OCI-LY1 (cell line): ENCODE data around the gene TMEM106A.
"Not testable (repeated sequence)": the region's sequence is repeated elsewhere in the genome, so short reads cannot be mapped to it uniquely, and the experiment has no call there.

Experiments used
- EZH2 ChIP-seq: fragments of 200-600 bp; sonication (generic), shearing (Covaris generic); IDR thresholded peaks from 2 replicates; pipeline ENCODE4 v1.8.0; 2017; ENCODE audit warnings: borderline replicate concordance, mixed run types, mild to moderate bottlenecking, antibody characterized with exemption, low read length, moderate library complexity, mixed read lengths
- TF ChIP-seq, protein P1 (sequence below): fragments of 200-600 bp; sonication (generic), shearing (Covaris generic); IDR thresholded peaks from 2 replicates; pipeline ENCODE4 v1.5.1; 2017; ENCODE audit warnings: mild to moderate bottlenecking, antibody characterized with exemption, low read length, moderate library complexity, mixed read lengths

- TF ChIP-seq EZH2 = not testable (repeated sequence)
- TF ChIP-seq, protein P1, sequence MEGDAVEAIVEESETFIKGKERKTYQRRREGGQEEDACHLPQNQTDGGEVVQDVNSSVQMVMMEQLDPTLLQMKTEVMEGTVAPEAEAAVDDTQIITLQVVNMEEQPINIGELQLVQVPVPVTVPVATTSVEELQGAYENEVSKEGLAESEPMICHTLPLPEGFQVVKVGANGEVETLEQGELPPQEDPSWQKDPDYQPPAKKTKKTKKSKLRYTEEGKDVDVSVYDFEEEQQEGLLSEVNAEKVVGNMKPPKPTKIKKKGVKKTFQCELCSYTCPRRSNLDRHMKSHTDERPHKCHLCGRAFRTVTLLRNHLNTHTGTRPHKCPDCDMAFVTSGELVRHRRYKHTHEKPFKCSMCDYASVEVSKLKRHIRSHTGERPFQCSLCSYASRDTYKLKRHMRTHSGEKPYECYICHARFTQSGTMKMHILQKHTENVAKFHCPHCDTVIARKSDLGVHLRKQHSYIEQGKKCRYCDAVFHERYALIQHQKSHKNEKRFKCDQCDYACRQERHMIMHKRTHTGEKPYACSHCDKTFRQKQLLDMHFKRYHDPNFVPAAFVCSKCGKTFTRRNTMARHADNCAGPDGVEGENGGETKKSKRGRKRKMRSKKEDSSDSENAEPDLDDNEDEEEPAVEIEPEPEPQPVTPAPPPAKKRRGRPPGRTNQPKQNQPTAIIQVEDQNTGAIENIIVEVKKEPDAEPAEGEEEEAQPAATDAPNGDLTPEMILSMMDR = not testable (repeated sequence)
Measured at GRCh38 chr17:43203013-43203412, 8.7 kb upstream of the TMEM106A start.
